HS-5 (cell line): ENCODE results near the gene CTDSP2.
A peak's percentile ranks its signal among the peaks of the same experiment; 100 is the strongest.
"Not testable (repeated sequence)": the region's sequence is repeated elsewhere in the genome, so short reads cannot be mapped to it uniquely, and the experiment has no call there.

Experiments
- DNase-seq: peaks from one replicate; pipeline ENCODE4 v3.0.0-alpha.2; 2012; ENCODE audit warnings: low read depth

CTDSP2 gene

DNA sequence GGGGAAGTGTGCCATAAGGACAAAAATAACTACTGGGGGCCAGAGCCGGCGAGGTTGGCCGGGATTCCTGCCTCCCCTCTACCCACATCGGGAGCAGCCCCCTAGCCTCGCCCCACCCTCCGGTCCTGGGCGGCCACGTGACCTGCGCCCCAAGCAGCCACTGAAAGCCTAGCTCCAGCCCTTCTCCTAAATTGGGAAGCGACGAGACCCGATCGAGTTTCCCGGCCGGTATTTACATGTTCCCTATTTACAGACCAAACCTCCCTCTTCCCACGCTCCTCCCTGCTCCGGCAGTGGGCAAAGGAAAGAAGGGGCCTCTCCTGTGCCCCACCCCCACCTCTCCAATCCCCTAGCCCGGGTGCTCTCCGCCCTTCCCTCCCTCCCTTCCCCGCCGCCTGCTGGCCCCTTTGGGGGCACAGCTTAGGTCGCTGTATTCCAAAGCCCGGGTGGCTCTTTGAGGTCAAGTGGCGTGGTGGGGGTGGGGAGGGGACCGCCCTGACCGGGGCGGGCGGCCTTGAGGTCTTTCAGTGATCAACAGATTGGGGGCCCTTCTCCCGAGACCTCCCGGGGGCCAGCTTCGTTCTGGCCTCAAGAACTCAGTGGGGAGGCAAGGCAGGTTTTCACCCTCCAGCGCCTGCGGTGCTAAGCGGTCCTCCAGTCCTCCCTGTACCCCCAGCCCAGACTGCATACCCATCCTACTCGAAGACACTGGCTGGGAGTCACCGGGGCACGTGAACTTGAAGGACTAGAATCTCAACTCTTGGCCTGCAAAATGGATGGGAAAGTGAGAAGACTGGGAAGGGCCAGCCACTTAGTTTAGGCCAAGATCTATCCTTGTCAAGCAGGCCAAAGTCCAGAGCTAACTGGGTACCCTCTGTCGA, 6.3 kb upstream of the CTDSP2 start:
- DNase-seq, result no peak

DNA sequence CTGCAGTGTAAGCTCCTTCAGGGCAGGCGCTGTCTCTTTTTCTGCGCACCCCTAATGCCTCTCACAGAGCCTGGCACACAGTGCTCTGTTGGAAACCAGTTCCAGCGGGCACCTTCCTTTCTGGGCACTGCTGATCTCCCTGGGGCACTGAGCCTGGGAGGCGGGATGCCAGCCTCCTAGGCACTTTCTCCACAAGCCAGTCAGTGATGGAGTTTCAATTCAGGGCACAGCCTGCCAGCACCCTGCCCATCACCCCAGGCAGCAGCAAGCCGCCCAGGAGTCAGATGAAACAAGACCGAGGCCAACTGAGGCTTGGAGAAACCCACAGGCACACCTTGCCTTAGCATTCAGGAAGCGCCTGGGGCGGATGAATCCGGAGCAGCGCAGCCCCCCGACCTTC, 5.7 kb upstream of the CTDSP2 start:
- DNase-seq, result no peak

DNA sequence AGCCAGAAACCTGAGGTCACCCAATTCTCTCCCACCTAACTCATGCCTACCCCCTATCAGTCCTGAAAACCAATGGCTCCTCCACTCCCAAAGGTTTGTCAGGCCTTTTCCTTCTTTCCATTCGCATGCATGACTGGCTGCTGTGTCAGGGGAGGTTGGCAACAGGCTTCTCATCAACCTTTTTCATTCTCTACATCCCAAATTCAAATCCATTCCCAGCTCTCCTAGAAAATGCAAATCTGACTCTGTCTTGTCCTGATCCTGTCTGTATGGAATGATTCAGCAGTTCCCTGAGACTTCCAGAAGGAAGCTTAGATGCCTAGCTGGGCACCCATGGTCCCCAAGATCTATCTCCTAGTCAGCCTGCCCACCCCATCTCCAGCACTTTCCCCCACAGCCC, 5.0 kb upstream of the CTDSP2 start:
- DNase-seq, result no peak

DNA sequence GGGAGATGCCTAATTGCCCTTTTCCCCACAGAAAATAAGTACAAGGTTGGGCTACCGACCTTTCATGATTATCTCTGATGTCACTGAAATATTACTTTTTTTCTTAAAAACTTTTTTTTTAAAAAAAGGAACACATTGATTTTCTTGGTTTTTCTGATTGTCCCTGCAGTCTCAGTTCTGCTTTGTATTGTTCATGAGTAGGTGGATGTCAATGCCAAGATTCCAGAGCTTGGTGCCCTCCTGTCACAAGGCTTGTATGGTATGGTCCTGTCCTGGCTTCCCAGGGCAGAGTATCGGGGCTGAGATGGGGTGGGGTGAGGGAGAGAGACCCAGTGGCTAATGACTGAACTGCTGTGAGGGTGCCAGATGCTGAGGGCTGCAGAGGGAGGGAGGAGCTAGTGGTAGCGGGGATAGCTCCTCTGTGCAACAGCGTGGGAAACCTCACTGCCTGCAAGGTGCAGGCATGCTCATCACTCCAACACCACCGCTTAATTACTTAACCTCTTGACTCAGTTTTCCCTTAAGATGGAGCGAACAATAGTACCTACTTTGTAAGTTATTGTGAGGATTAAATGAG, 4.4 kb upstream of the CTDSP2 start:
- DNase-seq, result no peak

DNA sequence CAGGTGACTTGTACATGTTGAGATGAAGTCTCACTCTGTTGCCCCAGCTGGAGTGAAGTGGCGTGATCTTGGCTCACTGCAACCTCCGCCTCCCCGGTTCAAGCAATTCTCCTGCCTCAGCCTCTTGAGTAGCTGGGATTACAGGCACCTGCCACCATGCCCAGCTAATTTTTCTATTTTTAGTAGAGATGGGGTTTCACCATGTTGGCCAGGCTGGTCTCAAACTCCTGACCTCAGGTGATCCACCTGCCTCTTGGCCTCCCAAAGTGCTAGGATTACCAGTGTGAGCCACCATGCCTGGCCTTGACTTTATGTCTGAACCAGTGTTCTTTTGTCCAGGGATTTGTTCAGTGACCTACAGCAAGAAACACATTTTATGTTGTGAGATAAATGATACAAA, 2.9 kb upstream of the CTDSP2 start:
- DNase-seq, result not testable (repeated sequence)

DNA sequence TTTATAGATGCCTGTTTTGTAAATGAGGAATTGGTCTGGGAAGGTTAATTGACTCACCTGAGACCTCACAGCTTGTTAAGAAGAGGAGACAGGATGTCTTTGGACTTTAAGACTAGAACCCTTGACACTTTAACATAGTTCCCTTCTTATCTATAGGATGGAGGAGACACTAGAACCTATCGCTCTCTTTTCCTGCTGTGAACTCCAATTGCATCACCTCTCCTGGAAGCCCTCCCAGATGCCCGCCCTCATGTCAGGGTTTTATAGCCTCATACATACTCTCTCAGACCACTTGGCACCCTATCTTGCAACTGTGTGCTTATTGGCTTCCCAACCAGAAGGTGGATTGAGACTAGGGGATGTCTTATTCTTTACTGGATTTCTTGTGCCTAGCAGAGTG, 2.5 kb upstream of the CTDSP2 start:
- DNase-seq, result no peak

DNA sequence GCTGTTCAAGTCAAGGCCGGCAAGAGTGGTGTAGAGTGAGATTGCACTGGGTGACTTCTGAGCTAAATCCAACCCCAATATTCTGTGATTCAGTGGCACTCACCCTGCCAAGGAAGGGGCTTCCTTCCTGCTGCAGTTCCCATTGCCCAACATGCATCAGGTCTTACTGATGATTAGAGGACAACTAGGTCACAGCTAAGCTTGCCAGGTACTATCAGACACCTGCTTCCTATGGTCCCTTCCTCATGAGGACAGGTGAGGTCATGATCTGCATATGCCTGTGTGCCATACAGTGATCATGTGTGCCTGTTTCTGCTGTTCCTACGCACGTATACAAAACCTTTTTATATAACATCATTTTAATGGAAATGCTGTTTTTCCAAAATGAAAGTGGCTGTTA, 1.7 kb upstream of the CTDSP2 start:
- no peak for DNase-seq

DNA sequence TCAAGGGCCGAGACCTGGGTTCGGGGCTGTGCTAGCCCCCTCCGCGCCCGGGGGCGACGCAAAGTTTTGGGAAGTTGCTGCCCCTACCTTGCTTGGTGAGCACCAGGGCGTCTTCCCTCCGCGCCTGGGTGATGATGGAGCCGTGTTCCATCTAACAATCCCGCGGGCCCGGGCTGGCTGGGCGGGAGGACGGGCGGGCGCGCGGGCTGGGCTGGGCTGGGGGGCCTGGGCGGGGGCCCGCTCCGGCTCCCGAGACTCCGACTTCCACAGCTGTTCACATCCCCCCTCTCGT, 298 bp downstream of the CTDSP2 start:
- no peak for DNase-seq

DNA sequence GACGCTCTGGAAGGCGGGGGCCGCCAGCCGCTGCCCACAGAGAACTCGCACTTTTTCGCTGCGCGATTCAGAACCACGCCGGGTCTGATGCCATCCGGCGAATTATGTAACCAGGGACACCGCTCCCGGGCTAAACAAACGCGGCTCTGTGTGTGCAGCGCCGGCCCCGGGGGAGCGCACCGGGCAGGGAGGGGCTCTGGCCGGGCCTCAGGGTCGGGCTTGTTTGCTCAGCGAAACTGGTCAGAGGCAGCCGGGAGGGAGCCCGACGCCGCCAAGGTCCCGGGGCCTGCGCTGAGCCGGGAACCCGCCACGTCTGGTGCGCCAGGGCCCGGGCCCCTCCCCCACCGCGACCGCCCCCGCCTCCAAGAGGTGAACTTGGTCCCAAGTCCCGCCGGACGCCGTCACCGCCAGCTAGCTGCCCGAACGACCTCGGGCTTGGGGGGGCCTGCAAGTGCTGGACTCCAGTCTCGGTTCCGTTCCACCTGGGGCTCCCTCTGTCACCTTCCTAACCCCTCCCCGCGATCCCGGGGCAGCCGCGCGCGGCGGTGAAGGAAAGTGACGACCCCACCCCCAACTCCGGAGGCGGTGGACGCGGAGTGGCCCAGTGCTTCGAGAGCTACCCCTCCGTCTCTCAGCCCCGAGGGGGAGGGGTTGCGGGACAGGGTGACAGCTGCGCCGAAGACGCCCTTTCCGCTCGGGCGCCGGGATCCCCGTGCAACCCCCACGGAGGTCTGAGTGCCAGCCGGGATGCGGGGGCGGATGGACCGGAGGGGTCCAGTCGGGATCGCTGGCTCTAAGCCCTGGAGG, 848 bp downstream of the CTDSP2 start:
- DNase-seq, result no peak

DNA sequence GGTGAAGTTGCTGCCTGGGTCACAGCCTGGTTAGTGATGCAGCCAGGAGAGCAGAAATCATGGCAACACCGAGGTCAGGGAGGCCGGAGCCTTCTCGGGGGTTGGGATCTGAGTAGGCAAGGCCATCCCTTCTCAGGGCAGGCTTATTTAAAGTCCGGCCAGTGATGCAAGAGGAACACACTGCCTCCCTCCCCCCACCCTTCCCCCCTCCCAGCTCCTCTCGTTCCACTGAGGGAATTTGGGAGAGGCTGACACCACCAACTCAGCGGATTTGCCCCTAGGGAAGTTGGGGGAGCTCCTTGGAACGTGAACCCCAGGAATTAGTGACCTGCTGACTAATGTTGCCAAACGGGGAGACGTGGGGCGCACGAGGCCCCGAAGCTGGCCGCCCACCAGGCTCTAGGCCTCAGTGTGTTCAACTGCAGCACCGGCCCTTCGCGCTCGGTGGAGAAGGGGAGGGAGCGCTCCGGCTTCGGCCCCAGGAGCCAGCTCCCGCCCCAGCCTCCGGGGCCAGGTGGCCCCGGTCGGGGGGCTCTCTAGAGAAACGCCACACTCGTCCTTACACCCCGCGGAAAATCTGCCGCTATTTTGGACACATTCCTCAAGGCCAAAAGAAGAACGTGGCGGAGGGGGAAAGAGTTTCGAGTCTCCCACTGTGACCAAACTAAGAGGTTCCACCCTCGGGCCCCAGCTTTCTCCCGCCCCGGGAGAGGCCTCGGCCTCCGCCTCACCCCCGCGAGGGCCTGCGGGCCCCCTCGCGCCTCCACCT, 1.6 kb downstream of the CTDSP2 start:
- DNase-seq, result no peak

DNA sequence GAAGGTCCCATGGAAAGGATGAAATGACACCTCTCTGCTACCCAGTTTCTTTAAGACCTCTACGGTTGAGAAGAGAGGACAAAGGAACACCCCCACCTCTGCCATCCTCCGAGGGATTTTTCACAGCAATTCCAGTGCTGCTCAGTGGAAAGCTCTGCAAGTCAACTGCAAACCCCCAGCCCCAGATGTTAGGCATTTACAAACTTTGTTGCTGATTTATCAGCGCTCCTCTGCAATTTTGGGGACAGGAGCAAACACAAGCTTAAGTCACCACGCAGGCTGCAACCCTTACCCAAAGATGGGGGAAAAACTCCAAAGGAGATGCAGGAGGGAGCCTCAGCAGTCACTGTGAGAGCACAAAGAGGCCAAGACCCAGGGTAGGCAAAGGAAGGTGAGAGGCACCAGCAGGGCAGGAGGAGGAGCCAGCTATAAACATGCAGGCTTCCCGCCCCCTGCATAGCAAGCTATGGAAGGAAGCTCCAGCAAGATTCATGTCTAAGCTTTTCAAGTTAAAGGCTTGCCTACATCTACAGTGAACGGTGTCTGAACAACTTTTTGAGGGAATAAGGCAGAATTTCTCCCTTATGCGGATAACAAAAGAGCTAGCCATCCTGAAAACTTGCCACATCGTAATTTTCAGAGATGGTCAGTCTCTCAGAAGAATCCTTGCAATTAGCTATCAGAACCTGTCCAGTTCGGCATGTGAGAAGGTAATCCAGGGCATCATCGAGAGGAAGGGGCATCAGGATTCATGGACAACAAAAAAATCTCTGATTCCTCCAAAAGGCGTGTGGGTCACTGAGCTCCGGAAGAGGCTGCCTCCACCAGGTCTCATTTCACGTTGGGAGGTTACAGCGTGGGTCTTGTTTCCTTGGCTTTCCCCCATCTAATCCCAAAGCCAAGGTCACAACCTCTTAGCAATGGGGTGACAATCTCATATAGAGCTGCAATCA, 3.9 kb downstream of the CTDSP2 start:
- no peak for DNase-seq

DNA sequence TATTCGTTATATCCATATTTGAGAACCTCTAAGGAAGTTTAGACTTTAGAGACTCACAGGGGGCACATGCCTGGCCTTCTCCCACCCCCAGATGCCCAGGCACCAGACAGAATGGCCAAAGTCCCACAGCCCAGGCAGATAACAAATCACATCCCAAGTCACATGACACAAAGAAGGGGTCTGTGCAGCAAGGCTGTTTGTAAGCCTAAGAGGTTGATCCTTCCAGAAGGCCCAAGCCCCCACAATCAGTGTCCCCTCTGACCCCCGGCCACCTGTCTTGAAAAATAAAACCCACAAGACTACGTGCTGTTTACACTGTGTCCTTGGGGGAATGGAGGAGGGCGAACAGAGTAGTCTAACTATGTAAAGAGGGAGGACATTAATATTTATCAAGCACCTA, 5.1 kb downstream of the CTDSP2 start:
- no peak for DNase-seq

DNA sequence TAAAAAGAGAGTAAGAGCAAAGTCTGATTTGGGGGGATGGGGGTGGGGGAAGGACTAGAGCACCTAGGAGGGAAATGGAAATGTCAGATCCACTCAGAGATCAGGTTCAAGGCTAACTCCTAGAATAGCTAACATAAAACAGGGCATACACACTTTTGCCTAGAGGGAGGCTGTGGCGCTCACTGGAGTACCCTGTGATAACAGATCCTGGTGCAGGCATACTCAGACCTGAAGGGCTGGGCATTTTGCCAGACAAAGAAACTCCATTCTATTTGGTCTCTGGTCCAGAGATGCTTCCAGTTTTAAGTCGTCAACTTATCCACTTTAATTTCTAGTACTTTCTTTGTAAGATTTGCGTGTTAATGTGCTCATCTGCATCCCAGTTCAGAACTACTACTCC, 5.8 kb downstream of the CTDSP2 start:
- DNase-seq, result no peak

DNA sequence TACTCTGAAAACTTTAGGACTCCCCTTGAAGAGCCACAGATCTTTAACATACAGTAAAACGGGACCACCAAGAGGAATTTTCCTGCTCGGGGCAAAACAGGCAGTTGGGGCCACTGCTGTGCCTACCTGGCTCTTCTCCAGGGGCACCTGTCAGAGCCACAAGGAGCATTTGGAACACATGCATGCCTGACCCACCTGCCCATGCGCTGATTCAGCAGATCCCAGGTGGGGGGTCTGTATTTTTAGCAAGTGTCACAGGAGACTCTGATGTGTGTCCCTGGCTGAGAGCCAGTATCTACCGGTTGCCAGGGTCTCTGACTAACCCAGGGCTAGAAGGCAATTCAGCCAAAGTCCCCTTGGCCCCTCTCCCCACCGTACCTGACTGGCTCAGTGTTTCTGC, 6.5 kb downstream of the CTDSP2 start:
- DNase-seq, result no peak

DNA sequence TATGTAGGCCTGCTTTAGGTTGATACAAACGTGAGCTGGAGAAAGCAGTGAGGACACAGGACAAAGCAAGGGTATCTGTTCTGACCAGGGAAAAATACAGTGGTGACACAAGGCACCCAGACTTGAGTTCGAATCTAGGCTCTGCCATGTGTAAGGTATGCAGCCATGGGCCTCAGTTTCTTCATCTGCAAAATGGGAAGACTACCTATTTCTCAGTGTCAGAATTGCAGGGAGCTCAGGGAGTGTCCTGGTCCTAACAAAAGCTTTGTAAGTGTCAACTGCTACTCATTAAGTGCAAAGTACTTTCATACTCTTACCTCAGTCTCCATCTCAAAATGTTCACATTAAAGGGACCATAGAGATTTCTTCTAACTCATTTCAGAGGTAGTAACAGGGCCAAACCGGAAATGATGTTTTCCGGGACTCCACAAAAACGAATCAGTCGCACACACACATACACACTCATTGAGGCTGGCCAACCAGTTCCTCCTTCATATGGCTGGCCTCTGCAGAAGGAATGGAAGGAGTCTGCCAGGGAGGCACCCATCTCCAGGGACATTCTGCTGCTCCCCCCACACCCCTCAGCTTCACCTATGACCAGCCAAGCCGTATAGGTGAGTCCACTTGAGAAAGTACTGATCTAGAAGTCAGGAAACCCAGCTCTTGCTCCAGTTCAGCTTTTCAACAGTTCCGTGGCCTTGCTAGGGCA, 7.8 kb downstream of the CTDSP2 start:
- DNase-seq, result no peak

DNA sequence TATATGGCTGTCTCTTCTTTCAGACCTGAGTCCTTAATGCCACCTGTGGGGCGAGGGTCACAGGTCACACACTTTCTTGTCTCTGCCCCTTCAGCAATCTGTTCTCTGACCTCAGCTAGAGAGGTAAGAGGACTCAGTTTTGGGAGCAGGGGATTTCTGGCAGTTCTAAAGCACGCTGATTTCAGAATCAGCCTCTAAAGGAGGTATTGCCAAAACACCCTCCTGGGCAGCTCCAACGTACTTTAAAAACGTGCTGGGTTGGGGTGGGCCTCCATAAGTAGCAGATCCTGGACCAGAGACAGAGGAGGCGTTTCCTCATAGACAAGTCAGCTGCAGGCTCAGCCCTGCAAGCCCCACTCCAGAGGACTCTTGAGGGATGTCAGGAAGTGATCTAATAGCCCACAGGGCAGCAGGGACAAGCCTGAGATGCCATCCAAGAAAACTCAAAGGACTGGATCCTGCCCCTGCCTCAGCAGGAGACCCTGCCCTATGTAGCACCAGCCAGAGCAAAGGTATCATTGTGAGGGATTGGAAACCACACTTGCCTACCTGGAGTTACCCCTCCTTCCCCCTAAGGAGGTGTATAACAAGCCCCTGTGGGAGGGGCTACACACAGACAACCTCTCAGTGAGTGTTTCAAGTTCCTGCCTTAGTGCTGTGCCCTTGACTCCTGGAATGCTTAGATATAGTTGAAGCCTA, 8.5 kb downstream of the CTDSP2 start:
- DNase-seq, result peak; percentile 68

DNA sequence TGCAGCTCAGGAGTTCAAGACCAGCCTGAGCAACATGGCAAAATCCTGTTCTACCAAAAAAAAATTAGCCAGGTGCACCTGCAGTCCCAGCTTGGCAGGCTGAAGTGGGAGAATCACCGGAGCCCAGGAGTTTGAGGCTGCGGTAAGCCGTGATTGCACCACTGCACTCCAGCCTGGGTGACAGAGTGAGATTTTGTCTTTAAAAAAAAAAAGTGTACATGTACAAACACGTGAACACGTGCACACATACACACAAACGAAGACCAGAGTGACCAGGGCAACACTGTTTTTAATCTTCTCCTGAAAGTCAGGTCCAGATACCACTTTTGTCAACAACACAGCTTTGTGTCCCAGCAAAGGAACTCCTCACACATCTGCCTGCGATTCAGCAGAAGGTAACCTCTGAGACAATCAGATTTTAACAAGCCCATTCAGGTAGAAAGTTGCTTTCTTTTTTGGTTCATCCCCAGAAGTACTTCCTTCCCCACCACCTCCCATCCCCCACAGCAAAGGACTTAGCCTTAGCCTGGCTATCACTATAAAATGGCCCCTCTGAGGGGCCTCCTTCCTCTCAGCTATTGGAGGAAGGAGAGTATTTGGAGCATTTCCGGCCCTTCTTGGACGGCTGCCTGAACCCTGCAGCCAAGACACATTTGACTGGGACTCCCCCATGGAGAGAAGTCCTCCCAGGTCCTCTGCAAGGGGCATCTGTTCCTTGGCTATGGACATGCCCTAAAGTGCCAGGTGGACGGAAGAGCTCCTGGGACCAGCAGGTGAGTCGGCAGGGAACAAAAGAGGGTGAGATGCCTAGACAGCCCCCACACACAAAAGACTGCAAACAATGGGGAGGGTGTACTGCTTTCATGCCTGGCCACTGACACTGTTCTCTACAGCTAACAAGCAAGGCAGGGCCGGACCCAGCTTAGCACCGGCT, 9.8 kb downstream of the CTDSP2 start:
- peak; percentile 65 for DNase-seq

DNA sequence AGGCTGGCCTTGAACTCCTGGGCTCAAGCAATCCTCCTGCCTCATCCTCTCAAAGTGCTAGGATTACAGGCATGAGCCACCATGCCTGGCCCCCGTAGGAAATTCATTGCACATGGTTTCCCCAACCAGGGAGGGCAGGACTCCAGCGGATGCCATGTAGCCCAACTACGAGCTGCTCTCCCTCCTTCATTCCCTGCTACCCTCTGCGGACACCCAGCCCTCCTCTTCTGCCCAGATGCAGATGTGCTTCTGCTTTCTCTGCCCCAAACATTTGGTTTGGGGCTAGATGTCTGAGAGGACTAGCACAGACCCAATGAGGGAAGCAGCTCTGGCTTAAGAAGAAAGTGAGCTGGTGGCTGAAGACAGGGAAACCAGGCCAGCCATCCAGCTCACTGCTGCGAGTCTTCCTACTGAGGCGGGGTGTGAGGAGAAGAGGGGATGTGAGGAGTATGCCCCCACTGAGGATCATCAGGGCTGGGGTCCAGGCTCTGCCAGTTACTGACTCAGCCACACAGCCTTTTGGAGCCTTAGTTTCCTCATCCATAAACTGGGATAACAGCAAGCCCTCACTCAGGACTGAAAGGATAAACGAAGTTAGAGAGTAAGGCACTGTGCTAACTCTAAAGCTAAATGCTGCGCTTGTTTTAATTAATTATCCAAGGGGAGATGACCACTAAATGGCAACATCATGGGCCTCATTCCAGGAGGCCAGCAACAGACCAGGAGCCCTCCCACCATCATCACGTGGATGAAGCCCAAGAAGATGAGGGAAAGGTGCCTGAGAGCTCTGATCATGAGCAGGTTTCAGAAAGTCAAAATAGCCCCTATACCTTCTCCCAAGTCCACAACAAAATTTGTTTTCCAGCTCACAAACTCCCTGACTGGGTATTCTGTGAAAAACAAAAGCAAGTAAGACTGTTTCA, 10.9 kb downstream of the CTDSP2 start:
- no peak for DNase-seq
